GM18868 (cell line): ENCODE data around the gene RIMKLB.
A peak's percentile ranks its signal among the peaks of the same experiment; 100 is the strongest.

Source experiments
- ATAC-seq: cut with Tn5 transposase; IDR thresholded peaks from one replicate; pipeline ENCODE4 v1.9.1; 2021; ENCODE audit warnings: mild to moderate bottlenecking, moderate library complexity; ENCODE audit not compliant: unreplicated experiment

RIMKLB gene, protein sequence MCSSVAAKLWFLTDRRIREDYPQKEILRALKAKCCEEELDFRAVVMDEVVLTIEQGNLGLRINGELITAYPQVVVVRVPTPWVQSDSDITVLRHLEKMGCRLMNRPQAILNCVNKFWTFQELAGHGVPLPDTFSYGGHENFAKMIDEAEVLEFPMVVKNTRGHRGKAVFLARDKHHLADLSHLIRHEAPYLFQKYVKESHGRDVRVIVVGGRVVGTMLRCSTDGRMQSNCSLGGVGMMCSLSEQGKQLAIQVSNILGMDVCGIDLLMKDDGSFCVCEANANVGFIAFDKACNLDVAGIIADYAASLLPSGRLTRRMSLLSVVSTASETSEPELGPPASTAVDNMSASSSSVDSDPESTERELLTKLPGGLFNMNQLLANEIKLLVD

DNA sequence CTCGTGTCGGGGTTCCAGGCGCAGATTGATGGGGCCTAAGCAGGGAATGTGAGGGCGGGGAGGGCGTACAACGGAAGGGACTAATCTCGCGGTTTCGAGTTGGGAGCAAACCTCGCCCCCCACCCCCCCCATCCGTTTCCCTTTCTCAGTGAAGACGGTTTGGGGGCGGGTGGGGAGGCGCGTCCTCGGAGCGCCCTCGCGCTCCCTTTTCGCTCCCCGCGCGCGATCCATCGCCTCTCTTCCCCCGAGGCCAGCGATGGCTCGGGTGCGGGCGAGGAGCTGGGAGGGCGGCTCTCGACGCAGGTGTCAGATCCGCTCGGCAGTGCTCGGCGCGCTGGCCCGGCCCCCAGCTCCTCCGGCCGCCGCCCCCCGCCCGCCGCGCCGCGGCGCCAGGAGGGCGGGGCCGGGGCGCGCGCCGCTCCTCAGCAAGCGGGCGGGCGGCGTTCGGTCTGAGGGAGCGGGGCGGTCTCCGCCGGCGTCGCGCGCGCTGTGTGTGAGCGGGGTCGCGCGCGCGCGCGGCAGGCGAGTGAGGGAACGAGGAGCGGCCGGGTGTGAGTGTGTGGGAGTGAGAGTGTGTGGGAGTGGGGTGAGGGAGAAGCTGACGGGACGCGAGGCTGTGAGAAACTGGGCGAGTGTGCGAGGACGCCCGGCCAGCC is at the start of gene RIMKLB:
Gene RIMKLB (plus strand): TSS at position 516 of the 656 bp plus-strand sequence. CDS start 15,876 bp downstream, outside the sequence.
- peak; percentile 79 for ATAC-seq

DNA sequence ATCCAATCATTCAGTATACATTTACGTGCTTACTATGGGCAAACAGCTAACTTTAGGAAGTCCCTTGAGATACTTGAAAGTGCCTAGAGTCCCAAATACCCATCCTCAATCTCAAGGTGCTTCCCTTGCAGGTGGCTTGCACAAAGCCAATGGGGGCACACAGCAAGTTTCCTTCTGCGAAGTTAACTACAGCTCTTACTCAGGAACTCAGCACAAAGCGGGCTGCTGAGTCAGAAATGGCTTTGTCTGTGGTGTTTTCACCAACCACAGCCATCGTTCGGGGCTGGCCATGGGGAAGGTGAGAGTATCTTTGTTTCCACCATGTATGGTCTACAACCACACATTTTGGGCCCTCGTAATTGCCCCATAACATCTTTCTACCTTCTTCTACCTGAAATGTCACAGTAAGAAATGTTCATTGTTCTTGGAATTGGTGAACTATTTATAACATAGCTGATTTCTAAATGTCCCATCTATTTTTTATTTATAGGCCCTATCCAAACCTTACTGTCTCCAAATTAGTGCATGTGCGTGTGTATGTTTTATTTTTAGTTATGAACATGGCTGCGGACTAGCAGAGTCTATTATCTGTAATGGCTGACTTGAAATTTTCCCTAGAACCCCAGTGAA is 49.1 kb upstream of the RIMKLB start:
- peak; percentile 79 for ATAC-seq

DNA sequence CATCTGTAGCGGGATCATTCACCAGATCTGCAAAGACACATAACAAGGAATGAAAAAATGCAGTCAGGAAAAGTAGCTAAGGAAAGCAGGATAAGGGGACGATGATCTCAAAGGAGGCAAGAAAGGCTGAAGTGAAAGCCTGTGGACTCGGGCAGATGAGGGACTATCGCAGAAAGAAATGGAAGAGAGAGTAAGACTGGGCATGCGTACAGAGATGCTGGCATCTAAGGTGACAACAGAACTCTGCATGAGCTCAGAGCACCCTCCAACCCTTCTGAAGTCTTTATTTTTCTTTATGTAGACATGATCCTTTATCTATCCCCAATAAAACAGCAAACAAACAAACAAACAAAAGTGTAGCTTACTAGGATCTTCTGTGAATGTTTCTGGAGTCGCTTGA is 42.4 kb upstream of the RIMKLB start:
- ATAC-seq: no peak

DNA sequence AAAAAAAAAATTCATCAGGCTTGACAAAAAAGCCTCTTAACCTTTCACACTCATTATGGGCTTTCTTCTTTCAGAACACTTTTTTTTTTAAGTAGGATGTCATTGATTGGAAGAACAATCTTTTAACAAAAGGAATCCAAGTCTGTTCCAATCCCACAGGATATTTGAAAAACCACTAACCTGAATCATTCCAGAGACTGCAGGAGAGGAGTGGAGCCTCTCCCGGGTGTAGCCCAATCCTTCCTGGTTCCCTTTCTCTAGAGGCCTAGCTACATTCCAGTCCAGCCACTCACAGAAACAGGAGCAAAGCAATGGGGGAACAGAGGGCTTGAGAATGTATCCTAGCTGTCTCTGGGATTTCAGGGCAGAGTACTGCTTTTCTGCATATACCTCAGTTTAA is 39.4 kb upstream of the RIMKLB start:
- ATAC-seq: no peak

DNA sequence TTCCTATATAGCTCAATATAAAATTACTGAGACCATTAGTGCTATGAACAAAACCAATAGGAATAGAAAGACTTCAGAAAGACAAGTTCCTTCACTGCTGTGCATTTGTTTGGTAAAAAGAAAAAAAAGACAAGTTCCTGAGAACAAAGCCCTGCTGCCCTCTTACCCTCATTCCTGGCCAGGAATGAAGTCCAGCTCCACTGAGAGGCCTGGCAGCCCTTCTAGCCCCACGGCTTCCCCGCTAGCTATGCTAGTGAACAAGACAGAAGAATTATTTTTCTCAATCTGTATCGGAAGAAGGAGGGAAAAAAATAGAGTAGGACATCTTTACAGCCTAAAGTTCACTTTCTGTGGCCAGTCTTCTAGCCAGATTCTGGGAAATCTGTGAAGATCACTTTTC is 36.8 kb upstream of the RIMKLB start:
- ATAC-seq: no peak

DNA sequence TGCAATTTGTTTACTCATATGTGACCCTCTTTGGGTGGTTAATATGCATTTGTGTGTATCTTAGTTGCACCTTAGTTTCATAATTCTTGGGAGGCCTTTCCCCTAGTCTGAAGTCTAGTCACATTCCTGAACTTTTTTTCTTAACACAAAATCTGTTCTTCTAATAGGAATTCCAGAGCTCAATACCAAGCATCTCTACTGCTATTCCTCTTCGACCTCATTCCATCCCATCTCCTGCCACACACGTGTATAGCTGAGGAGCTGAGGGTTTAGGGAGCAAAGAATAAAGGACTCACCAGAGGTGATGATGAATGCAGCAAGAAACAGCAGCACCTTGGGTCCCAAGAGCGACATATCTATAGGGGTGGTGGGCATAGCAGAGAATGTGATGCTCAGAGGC is 36.0 kb upstream of the RIMKLB start:
- no peak for ATAC-seq

DNA sequence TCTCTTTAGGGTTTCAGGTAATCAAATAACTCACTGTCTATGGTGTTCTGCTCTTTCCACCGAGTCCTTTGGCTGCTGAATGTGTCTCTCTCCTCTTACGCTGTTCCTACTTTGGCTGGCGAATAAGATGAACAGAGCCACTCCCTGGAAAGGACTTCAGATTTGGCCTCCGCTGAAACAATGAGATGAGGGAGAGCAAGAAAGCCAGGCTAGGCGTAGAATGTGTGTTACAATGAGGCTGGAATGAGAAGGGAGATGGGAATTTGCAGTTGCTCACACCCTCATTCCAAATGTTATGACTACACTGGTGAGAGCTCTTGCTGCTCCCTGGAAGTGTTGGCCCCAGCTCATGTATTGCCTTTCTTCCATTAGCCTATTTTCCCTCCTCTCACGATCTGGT is 35.2 kb upstream of the RIMKLB start, which contains the start of gene MFAP5:
Gene MFAP5 (minus strand): TSS at position 234 of the 400 bp plus-strand sequence. CDS start 722 bp downstream, outside the sequence.
- ATAC-seq: no peak

DNA sequence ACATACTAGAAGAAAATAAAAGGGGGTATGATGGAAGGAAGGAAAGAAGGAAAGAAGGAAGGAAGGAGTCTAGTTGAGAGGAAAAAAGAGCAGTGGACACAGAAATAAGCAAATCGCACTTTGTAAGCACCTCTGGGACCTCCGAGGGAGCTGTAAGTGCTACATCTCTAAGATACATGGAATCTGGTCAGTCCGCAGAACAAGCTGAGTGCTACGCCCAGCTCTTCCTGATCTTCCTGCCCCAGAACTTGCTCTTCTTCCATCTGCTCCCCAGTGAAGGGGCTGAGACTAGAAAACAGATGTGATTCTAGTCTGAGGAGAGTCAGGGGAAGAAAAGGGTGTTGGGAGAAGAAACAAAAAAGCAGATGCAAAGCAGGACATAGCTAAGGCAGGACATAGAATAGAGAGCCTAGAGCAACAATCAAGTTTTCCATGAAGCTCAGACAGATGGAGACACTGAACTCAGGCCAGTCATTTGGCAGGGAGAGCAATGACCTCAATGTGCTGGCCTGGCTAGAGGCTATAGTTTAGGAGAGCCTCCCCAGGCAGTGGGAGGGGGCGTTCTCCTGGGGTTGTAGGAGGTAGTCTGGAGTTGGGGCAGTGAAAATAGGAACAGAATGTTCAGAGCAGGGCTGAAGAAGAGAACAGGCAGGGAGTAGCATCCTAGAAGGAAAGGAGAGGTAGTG is 33.4 kb upstream of the RIMKLB start:
- ATAC-seq: no peak

DNA sequence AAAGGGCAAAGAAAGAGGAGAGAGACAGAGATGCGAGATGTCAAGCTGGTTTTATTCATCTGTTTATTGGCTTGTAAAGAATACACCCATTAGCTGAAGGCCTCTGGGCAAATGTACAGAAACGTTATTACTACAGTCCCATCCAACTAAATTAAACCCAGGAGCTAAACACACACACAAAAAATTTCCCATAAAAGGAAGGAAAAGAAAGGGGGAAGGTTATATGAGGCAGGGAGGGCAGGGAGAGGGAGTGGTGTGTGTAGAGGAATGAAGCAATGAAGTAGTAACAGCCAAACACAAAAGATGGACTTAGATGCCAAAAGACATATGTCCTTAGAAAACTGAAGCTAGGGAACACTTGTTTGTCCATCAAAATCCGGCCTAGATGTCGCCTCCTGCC is 32.0 kb upstream of the RIMKLB start:
- no peak for ATAC-seq

DNA sequence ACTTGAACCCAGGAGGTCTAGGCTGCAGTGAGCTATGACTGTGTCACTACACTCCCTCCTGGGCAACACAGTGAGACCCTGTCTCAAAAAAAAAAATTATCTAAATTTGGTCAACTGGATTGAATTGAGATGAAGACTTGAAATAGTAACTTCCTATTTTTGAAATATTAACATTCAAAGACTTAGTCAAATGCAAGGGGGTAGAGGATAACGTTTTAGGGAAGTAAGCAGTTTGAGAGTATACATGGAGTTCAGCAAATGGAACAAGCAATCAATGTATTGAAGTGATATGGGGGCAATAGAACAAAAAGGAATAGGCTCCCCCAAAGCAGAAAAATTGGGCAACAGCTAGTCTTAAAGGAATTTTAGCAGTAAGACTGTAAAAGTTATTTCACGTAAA is 30.5 kb upstream of the RIMKLB start:
- ATAC-seq: no peak

DNA sequence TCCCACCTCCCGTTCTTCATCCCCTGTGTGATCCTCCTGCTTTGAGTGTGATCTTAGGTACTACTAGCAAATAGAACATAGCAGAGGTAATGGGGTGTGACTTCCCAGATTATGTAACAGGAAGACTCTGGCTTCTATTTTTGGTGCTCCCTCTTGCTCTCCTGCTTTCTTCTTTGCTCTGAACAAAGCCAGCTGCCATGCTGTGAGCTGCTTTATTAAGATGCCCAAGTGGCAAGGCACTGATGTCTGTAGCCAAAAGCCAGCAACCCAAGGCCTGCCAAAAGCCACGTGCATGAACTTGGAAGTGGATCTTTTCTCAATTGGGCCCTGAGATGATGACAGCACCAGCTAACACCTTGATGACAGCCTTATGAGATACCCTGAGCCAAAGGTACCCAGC is 29.4 kb upstream of the RIMKLB start:
- ATAC-seq: no peak

DNA sequence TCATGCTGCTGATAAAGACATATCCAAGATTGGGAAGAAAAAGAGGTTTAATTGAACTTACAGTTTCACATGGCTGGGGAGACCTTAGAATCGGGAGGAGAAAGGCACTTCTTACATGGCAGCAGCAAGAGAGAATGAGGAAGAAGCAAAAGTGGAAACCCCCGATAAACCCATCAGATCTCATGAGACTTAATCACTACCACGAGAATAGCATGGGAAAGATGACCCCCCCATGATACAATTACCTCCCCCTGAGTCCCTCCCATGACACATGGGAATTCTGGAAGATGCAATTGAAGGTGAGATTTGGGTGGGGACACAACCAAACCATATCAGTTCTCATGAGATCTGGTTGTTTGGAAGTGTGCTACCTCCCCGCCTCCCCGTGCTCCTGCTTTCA is 25.4 kb upstream of the RIMKLB start:
- ATAC-seq: no peak

DNA sequence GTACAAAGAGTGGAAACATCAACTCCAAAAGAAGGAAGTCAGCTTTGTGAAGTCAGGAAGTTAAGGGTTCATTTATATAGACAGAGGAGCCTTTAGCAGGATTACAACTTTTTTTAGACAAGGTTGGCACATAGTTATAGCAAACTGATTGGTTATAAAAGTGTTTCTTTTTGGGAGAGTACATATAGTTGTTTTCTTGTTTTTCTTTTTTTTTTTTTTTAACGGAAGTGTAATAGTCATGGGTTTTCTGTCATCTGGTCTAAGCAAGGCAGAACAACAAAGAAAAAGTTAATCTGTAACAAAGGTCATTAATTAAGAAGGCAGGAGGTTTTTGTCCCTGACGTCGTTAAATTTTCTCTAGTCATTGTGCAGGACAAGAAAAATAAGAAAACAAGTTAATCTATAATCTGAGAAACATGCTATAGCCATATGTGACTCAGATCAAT is 22.2 kb upstream of the RIMKLB start:
- ATAC-seq: no peak

DNA sequence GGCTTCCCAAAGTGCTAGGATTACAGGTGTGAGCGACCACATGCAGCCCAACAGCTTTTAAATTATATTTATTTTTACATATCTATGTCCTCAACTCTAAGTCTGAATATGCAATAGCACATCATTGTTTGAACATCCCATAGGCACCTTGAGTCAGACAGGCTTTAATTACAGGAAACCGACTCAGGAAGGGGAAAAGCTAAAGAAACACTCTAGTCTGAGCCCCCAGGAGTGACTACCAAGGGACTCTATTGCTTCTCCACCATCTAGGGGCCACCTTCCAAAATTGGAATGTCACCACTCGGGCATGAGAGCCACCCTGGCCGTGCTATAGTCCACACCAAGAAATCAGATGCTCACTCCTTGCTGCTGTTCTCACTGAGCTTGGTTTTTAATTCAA is 21.1 kb upstream of the RIMKLB start:
- no peak for ATAC-seq

DNA sequence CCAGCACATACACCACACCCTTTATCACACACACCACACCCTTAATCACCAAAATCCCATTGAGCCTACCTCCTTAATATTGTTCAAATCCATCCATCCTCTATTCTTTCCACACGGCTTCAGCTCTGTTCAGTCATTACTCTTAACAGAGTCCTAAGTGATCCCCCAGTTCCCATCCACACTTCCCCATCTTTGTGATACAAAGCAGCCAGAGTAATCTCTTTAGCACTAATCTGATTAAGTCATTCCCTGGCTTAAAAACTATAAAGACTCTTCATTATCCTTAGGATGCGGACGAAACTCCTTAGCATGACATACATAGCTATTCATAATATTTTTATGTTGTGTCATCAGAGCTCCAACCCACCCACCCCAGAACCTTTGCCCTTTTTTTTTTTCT is 20.4 kb upstream of the RIMKLB start:
- no peak for ATAC-seq

DNA sequence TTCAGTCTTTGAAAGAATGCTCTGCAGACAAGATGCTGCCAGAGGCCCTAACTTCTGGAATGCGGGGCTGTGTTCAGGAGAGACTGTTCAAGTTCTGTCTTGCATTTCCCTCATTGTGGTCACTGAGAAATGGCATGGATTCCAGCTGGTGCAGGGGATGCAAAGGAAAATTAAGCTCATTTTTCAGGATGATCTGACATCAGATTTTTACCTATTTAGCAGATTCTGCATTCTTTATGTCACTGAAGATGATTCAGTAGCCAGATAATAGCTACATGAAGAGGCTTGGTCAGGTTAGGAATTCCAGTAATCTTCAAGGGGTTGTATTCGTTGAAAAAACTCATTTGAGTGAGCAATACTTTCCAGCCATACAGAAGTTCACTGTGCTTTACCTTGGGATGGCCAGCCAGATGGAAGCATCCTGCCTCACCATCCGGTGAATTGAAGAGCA is 19.1 kb upstream of the RIMKLB start:
- ATAC-seq: no peak

DNA sequence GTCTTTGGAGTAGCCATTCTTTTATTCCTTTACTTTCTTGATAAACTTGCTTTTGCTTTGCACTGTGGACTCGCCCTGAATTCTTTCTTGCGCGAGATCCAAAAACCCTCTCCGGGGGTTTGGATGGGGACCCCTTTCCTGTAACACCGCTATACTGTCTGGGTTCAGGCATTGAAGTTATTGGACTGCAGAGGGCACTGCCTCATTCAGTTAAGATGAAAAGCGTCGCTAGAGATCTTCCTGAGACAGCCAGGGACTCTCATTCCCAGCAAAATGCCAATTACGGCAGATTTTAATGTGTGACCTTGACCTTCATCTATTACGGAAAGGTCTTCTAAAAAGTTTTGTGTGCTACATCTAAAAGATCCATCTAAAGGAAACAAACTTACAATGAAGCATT is 17.3 kb upstream of the RIMKLB start:
- ATAC-seq: no peak

DNA sequence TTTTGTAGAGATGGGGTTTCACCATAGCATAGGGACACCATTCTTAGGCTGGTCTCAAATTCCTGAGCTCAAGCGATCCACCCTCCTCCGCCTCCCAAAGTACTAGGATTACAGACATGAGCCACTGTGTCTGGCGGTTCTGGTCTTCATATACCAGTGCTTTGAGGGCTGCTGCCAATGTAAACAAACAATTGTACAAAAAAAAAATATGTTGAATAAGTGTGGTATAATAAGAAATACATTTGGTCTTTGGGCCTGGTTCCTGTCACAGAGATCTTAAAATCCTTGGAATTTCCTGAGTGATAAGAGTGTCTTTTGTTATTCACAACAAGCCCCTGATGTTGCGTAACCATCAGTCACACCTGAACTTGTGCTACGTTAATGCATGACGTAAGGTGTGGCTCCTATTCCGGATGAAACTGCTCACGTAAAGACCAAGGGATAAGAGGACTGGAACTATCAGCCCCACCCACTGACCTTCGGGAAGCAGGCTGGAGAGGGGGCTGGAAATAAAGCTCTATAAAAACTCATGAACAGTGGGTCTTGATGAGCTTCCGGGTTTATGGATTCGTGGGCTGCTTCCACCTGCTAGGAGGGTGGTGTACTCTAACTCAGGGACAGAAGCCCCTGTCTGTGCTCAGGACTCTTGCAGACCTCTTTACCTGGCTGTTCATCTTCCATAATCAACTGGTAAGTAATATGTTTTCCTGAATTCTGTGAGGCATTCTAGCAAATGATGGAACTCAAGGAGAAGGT is 16.5 kb upstream of the RIMKLB start:
- ATAC-seq: no peak

DNA sequence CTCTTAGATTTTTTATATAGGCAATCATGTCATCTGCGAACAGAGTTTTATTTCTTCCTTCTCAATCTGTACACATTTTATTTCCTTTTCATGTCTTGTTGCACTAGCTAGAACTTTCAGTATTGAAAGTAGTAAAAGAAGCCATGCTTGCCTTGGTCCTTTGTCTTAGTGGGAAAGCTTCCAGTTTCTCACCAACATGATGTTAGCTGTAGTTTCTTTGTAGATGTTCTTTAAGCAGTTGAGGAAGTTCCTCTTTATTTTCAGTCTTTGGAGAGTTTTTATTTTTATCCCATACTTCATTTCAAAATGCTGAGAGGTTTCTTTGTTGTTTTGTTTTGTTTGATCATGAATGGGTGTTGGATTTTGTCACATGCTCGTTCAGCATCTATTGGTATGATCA is 12.7 kb upstream of the RIMKLB start:
- no peak for ATAC-seq

DNA sequence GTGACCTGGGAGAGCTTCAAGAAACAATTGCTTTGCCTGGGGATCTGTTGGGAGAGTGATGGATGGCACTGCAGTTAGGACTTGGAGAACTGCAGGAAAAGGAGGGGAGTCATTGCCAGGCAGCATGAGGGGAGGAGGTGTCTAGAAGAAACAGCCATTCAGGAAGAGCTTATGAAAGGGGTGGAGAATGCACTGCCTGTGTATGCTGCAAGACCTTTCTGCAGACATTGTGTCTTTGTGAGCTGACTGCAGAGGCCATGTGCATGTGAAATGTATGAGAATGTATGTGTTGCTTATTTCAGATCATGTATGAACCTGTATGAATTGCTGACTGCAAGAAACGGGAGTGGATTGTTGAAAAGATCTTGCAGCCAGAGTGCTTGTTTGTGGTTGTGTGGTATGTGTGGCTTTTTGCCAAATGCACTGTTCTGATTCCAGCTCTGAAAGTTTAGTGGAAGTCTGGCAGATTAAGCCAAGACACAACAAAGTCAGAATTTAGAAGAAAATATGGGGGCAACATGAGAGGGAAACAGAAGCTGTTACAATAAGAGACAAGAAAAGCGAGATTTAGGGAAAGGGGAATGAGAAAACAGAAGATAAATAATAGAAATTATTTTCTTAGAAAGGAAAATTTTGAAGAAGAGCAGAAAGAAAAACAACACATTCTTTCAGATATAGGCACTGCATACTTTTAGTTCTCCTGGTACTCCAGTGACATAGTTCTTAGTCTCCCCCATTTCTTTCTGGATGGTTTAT is 9.8 kb upstream of the RIMKLB start:
- no peak for ATAC-seq
